ENCODE measurements around the gene GABARAP. TPM values are rescaled to one million over a fixed set of nuclear protein-coding genes. Genes with fewer than 3 reads are reported as not detected.

Gene GABARAP
- total RNA-seq, result 100 to 1,000 TPM; 350 to 658 (median 462) TPM

- TF ChIP-seq CTCF (IDR thresholded peaks at IDR 0.05; ENCODE audit: low read depth), result no peak
Observed at GRCh38 chr17:7241783-7242716, at the start of gene GABARAP. GABARAP (minus strand) TSS chr17:7242449; CDS start chr17:7242330, 119 bp downstream.

GRCh38 chr17:7290685-7291084, 48.4 kb upstream of the GABARAP start:
- no peak for TF ChIP-seq CTCF (IDR thresholded peaks at IDR 0.05; ENCODE audit: low read depth)

GRCh38 chr17:7290166-7290565, 47.9 kb upstream of the GABARAP start:
- no peak for TF ChIP-seq CTCF (IDR thresholded peaks at IDR 0.05; ENCODE audit: low read depth)

- TF ChIP-seq CTCF (IDR thresholded peaks at IDR 0.05; ENCODE audit: low read depth), result no peak
Observed at GRCh38 chr17:7289256-7290032, 47.2 kb upstream of the GABARAP start.

GRCh38 chr17:7285679-7286078, 43.4 kb upstream of the GABARAP start:
- no peak for TF ChIP-seq CTCF (IDR thresholded peaks at IDR 0.05; ENCODE audit: low read depth)

GRCh38 chr17:7284911-7285310, 42.7 kb upstream of the GABARAP start:
- no peak for TF ChIP-seq CTCF (IDR thresholded peaks at IDR 0.05; ENCODE audit: low read depth)
